Uterus (tissue), 2 donors: ENCODE measurements around the gene MMP21.

Experiments used
- POLR2A ChIP-seq, 2 donors: fragments of 450-650 bp; IDR thresholded peaks; one replicate each; pipeline ENCODE4 v1.6.1; 2016; ENCODE audit warnings: antibody characterized with exemption in 2 of 2, mild to moderate bottlenecking in 1 of 2, moderate library complexity in 1 of 2
- TF ChIP-seq, protein P1 (sequence below), 4 experiments: fragments of 200-600 bp in 2 of 4; fragments of 450-650 bp in 2 of 4; sonication (generic) in 2 of 4; IDR thresholded peaks; one replicate each; pipeline ENCODE4 v1.5.1; 2016 to 2019; ENCODE audit warnings: antibody characterized with exemption in 4 of 4, mild to moderate bottlenecking in 2 of 4, moderate library complexity in 1 of 4

DNA sequence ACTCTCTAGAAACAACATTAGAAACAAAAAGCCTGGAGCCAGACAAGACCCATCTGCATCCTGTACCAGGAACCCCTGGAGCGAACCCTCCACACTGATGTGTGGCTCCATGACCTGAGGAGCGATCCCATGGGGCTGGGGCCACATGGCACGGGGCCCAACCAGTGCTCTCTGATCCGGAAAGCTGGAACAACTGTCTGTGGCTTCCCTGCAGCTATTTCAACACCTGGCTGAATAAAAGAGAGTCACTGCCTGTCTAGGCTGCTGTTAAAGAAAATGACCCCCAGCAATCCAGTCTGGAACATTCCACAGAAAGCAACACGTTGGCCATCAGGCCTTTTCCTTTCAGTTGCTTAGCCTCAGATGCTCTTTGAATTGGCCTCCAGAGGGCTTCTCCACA, 26.5 kb upstream of the MMP21 start:
- TF ChIP-seq, protein P1, sequence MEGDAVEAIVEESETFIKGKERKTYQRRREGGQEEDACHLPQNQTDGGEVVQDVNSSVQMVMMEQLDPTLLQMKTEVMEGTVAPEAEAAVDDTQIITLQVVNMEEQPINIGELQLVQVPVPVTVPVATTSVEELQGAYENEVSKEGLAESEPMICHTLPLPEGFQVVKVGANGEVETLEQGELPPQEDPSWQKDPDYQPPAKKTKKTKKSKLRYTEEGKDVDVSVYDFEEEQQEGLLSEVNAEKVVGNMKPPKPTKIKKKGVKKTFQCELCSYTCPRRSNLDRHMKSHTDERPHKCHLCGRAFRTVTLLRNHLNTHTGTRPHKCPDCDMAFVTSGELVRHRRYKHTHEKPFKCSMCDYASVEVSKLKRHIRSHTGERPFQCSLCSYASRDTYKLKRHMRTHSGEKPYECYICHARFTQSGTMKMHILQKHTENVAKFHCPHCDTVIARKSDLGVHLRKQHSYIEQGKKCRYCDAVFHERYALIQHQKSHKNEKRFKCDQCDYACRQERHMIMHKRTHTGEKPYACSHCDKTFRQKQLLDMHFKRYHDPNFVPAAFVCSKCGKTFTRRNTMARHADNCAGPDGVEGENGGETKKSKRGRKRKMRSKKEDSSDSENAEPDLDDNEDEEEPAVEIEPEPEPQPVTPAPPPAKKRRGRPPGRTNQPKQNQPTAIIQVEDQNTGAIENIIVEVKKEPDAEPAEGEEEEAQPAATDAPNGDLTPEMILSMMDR (IDR thresholded peaks at IDR 0.05), result no peak
- TF ChIP-seq POLR2A (IDR thresholded peaks at IDR 0.05), result no peak
